Activated CD4-positive, alpha-beta T cell treated with anti-CD3 and anti-CD28 coated beads for 1 hour (primary cell): ENCODE measurements around the gene NAB1.

Experiments used
- DNase-seq: peaks from one replicate; pipeline ENCODE4 v3.0.0-alpha.2; 2020

Gene NAB1

DNA sequence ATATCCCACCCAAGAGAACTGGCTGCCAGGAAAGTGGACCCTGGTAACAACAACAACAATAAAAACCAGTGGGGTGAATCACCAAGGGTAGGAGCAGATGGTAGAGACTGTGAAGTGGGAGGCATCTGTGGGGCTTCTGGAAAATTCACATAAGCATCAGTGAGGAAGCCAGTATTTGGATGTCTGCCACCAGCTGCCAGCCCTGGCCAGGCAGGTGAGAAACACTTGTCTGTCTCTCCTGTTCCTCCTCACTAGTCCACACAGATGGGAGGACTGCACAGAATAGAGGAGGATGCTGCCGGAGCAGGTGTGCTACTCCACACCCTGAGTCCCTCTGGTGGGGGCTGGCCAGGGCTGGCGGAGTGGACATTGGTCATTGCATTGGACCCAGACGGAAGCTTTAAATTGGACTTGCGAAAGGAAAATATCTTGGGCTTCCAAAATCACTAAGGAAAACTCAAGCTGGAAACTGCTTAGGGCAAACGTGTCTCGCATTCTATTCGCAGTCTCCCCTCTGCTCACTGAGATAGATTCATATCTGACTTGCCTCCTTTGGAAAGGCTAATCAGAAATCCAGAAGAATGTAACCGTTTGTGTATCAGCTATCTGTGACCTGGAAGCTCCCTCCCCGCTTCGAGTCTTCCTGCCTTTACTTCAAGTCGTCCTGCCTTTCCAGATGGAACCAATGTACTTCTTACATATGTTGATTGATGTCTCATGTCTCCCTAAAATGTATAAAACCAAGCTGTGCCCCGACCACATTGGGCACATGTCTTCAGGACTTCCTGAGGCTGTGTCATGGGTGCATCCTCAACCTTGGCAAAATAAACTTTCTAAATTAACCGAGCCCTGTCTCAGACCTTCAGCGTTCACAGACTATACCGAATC, 69.1 kb downstream of the NAB1 start:
- DNase-seq = no peak

DNA sequence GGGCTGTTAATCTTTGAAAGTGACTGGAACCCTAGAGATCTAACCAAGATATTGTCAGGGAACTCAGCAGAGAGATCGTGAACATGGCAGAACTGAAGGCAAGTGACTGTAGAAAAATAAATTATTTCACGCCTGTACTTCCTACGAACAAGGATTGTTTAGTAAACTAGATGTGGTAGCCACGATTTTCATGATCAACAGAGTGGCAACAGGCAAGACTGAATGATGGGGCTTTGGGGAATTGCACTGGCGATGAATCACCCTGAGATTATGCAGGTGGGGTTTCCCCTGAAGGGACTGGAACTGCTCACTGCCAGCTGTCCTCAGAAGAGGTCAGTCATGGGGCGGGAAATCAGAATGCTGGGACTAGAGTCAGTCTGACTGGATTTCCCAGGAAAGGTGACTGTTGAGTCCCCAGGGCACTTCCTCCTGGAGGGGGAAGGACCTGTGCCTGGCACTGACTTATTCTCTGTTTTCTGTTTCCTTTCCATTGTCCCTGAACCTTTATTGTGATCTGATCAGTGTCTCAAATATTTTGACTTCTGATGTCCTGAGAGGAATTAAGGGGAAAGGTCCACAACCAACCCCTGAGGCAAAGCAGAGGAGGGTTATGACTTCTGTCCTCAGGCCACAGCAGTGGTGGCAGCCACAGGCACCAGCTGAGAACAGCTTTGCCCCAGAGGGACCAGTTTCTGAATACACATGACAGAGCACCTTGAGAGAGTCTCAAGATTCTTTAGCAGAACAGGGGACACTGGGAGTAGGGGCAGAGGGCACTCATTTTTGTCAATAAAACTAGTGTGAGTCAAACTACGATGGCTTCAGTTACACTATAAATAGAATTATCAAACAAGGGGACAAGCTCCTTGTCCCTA, 70.0 kb downstream of the NAB1 start:
- DNase-seq = no peak

DNA sequence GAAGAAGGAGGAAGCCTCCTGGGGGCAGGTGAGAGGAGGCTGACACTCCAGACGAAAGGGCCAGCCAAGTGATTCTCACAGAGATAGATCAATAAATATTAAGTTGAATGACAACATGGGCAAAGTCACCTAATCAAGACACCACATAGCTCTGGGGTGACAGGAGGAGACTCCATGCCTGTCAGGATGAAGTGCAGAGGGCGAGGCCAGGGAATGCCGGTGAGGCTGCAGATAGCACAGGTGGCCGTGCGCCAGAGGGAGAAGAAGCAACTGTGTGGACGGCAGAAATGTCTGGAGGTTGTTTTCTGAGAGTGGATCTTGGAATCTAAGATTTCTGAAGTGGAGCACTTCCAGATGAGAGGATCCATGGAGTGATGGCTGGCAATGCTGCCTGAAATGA, 71.4 kb downstream of the NAB1 start:
- no peak for DNase-seq

DNA sequence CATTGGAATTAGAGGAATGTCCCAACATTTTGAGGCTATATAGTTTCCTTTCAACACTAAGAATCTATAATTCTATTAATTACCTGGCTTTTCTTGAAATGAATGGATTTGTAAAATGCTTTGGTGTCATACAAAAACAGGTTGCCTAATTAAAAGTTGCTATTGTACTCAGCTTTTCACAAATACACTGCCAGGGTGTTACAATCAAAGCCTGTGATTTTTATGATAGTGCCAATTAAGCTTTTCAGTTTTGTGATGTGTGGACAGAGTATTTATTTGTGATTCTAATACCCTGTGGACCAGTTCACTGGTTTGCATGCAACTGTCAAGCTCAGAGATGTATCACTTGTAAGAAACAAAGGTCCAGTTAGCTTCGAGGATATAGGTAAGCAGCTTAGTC, 71.8 kb downstream of the NAB1 start:
- no peak for DNase-seq

DNA sequence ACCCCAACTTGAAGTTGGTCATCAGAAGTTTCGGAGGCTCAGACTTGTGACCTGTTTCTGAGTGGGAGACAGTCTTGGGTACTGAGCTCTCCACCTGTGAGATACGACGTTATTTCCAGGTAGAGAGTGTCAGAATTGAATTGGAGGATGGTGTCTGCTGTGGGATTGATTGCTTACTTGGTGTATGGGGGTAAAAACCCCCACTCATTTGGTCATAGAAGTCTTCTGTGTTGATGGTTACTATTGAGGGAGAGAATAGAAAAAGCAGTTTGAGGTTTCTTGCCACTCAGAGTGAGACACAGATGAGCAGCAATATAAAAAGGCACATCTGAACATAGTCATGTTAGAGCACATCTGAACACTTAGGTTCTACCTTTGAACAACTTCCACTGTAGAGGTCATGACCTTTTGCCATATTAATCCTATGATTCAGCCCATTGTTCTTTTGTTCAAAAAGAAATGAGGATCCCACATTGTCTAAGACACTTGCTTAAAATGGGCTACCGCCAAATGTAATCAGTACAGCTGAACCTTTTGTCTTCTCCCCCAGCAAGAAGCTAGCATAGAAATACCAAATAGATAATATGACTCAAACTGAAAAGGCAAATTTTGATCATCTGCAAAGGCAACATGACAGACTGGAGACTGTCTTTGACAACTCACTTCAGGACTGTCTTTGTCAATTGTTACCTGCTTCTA, 73.3 kb downstream of the NAB1 start:
- DNase-seq = no peak

DNA sequence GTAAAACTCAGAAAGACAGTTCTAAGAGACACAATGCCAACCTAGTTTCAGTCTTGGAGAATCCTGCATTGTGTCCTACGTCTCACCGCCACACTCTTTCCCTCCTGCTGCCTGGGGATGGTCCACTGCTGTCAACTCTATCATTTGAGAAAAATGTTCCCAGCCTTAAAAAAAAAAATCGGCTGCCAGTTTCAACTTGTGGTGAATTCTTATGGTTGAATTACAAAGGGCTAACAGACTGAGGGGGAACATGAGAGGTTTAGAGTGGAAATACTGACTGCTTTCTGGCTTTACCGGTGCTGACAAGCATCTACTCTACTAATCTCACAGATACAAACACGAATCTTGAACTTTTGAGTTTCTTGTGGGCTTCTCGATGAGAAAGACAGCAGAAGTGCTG, 74.0 kb downstream of the NAB1 start:
- DNase-seq = no peak

- no peak for DNase-seq
Observed at GRCh38 chr2:190723397-190724090, 74.7 kb downstream of the NAB1 start.

DNA sequence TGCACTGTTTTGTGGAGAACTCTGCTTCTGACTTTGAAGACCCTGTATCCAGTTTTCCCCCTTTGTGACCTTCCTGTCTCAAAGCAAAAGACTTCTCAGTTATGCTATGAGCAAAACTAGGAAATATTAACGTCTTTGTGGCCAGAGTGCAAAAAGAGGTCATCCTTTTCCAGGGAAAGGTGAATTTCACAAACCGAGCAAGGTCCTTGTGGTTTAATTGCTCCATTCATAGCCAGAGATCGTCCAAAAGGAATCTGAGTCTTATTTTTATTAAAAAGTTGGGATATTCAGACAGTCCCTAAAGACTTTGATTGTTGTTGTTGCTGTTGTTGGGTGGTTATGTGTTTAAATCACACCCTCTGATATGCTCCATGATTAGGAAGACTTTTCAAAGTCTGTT, 77.4 kb downstream of the NAB1 start:
- DNase-seq = no peak

DNA sequence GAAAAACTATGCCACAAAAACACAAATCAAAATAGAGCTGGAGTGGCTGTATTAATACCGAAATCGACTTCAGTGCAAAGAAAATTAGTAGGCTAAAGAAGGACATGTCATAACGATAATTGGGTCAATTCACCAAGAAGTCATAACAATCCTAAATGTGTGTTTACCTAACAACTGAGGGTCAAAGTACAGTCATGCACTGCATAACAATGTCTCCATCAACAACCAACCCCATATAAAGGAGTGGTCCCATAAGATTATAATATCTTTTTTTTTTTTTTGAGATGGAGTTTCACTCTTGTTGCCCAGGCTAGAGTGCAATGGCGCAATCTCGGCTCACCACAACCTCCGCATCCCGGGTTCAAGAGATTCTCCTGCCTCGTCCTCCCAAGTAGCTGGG, 87.5 kb downstream of the NAB1 start:
- DNase-seq = no peak

DNA sequence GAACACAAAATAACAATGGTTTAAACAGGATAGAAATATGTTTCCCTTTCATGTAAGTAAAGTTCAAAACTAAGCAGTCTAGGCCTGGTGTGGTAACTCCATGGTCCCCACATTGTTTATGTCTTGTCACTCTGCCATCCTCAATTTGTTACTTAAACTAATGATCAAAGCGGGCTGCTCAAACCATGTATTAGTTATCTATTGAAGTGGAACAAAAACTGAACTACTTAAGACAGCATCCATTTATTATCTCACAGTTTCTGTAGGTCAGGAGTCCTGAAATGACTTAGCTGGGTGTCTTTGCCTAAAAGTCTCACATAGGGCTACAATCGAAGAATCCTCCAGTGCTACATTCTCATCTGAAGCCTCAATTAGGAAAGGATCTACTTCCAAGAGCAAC, 91.6 kb downstream of the NAB1 start:
- no peak for DNase-seq
